Activated CD4-positive, alpha-beta memory T cell treated with anti-CD3 and anti-CD28 coated beads for 36 hours (primary cell): ENCODE measurements around the gene TGM1. TPM values are rescaled to one million over a fixed set of nuclear protein-coding genes. Genes with fewer than 3 reads are reported as not detected.

Source experiments
- CTCF ChIA-PET: fragments of 350-600 bp; sonication (Branson Sonifier 250); formaldehyde crosslinking; loops from one replicate; lab custom pipeline; 2021; ENCODE audit warnings: antibody characterized with exemption, inconsistent platforms; lab: Charles Lee
- POLR2A ChIA-PET: fragments of 350-600 bp; sonication (Branson Sonifier 250); formaldehyde crosslinking; loops from one replicate; lab custom pipeline; 2021; ENCODE audit warnings: antibody characterized with exemption; lab: Charles Lee
- DNase-seq: peaks from one replicate; pipeline ENCODE4 v3.0.0-alpha.2; 2020
- H3K27ac Mint-ChIP-seq: one replicate; pipeline ENCODE4 v1.8.0; 2021; ENCODE audit warnings: mixed read lengths
- H3K27me3 Mint-ChIP-seq: one replicate; pipeline ENCODE4 v1.8.0; 2021; ENCODE audit warnings: mixed read lengths
- H3K36me3 Mint-ChIP-seq: one replicate; pipeline ENCODE4 v1.8.0; 2021; ENCODE audit warnings: mixed read lengths
- H3K4me1 Mint-ChIP-seq: one replicate; pipeline ENCODE4 v1.8.0; 2021; ENCODE audit warnings: low read depth, mixed read lengths
- H3K4me3 Mint-ChIP-seq: one replicate; pipeline ENCODE4 v1.8.0; 2021; ENCODE audit warnings: mild to moderate bottlenecking, mixed read lengths
- H3K9me3 Mint-ChIP-seq: one replicate; pipeline ENCODE4 v1.8.0; 2021; ENCODE audit warnings: mixed read lengths
- intact Hi-C: fragments of 100-400 bp; cut with micrococcal nuclease; formaldehyde crosslinking; loops from one replicate; pipeline ENCODE4 v1.15.1; 2023
- total RNA-seq, 2 experiments: library from RNA; stranded (reverse); gene quantifications; one replicate each; pipeline ENCODE4 v1.2.3, GENCODE V29; 2021

TGM1 gene
- total RNA-seq, 2 experiments from 2014 or later = 3.7 to 4.5 TPM

DNA sequence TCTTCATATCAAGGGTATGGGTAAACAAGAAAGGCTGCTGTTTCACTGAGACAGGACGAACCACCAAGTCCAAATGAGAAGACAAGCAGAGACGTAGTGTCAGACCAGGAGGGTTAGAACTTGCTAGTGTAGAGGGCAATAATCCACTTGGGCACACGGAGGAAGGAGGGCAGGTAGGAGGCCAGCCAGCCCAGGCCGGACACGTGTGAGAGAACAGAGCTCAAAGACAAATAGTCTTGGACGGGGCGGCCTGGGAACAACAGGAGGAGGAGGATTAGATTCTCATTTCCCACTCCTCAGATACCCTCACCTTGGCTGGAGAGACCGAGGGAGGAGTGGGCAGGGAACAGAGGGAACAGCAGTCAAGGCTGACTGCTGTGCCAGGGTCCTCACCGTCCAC, 27.8 kb upstream of the TGM1 start:
- peaks cover 26% of the 10 kb centered on the region for H3K4me1 Mint-ChIP-seq
- ChIA-PET CTCF (interaction anchor here (1.0 to 5.2 kb wide), 10 partner anchors 8 to 182 kb away, joined by 3 to 57 read pairs (median 12); partner anchors contain the start of genes CIDEB, DHRS1, NOP9 and RABGGTA), POLR2A (interaction anchor here (1.1 to 1.5 kb wide), 5 partner anchors 10 to 139 kb away, joined by 3 to 7 read pairs (median 4); partner anchors contain the start of genes CBLN3, CHMP4A, KHNYN and MDP1)
- intact Hi-C loops = no loop called here
- peaks cover 2% of the 10 kb centered on the region for H3K27me3 Mint-ChIP-seq
- H3K4me3 Mint-ChIP-seq = no peak overlapping the region
- peaks cover 25% of the 10 kb centered on the region for H3K36me3 Mint-ChIP-seq
- no peak for DNase-seq
- no peak overlapping the region for H3K27ac Mint-ChIP-seq
- H3K9me3 Mint-ChIP-seq = no peaks in the 10 kb centered on the region

DNA sequence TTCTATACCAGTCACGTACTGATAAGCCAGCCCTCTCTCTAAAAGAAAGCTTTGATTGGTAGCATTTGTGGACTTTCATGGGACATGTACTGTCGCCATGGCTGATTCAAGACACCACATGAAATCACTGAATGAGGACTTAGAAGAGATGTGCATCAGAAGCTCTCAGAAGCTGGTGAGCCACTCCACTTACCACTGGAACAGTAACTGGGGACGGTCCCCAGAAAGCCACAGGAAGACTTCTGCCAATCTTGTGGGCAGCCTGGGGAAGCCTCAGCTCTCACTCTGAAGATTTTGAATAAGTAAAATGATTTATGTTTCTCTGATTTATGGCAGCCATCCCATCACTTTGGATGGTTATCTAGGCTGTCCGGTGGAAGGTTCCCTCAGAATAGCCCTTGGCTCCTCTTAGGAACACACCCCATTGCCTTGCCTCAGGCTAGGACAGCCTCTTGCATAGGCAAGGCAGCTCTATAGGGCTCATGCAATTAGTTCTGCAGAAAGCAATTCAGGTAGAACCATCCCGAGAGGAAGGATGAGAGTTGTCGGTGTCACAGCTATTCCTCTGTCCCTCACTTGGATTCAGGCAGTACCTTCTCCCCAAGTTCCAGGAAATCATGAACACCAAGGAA, 26.8 kb upstream of the TGM1 start:
- DNase-seq = peak; percentile 90
- POLR2A ChIA-PET = interaction anchor here (0.8 to 2.1 kb wide), 11 partner anchors 9 to 143 kb away, joined by 3 to 15 read pairs (median 3); partner anchors contain the start of genes CBLN3, CHMP4A, KHNYN and MDP1
- intact Hi-C loops = loop anchor here (1.0 to 2.0 kb wide), 4 partner anchors 8 to 47 kb away; partner anchors contain the start of gene TINF2
- H3K36me3 Mint-ChIP-seq = peaks cover 22% of the 10 kb centered on the region
- CTCF ChIA-PET = interaction anchor here (1.0 to 5.2 kb wide), 12 partner anchors 9 to 181 kb away, joined by 3 to 57 read pairs (median 10); partner anchors contain the start of genes CIDEB, DHRS1, NOP9 and RABGGTA
- no peak overlapping the region for H3K4me3 Mint-ChIP-seq
- H3K27ac Mint-ChIP-seq = peak overlapping the region; percentile 8
- no peaks in the 10 kb centered on the region for H3K9me3 Mint-ChIP-seq
- peaks cover 25% of the 10 kb centered on the region for H3K4me1 Mint-ChIP-seq
- H3K27me3 Mint-ChIP-seq = peaks cover 2% of the 10 kb centered on the region

DNA sequence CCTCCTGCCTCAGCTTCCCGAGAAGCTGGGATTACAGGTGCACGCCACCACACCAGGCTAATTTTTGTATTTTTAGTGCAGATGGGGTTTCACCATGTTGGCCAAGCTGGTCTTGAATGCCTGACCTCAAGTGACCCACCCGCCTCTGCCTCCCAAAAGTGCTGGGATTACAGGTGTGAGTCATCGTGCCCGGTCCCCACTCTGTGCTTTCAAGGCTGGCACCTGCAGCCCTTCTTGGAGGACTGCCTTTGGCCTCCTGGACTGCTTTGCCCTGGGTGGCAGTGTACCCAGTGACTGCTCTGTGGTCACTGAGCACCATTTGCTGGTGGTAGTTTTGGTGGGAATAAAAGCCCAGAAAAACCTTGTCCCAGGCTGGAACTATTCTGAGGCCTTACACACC, 24.0 kb upstream of the TGM1 start:
- ChIA-PET POLR2A (no interaction called here), CTCF (interaction anchor here (1.0 kb wide), 1 partner anchor 44 kb away, joined by 3 read pairs; no protein-coding TSS in a partner anchor)
- DNase-seq = no peak
- Mint-ChIP-seq H3K4me1 (peaks cover 25% of the 10 kb centered on the region), H3K27me3 (peaks cover 2% of the 10 kb centered on the region), H3K36me3 (peaks cover 19% of the 10 kb centered on the region), H3K4me3 (no peak overlapping the region), H3K9me3 (no peaks in the 10 kb centered on the region), H3K27ac (no peak overlapping the region)
- intact Hi-C loops = no loop called here

DNA sequence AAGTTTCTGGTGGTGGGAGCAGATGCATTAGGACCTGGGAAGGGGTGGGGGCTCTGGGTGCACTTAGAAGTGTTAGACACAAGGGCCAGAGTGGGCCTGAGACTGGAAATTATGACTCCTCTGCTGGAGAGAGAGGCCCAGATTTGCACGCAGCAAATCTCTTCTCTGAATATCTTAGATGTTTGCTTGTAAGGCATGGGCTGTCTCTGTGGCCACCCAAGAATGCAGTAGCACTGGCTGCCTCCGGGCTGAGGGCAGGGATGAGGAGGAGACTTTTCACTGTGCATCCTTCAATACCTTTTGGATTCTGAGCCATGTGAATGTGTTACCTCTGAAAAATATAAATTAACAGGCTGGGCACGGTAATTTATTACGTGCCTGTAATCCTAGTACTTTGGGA, 22.4 kb upstream of the TGM1 start:
- ChIA-PET CTCF (interaction anchor here (6.7 kb wide), 1 partner anchor 13 kb away, joined by 66 read pairs; the partner anchor contains the start of genes DHRS1 and NOP9), POLR2A (no interaction called here)
- DNase-seq = no peak
- no peak overlapping the region for H3K27ac Mint-ChIP-seq
- H3K9me3 Mint-ChIP-seq = no peaks in the 10 kb centered on the region
- peaks cover 5% of the 10 kb centered on the region for H3K36me3 Mint-ChIP-seq
- peaks cover 20% of the 10 kb centered on the region for H3K4me1 Mint-ChIP-seq
- intact Hi-C loops = no loop called here
- no peak overlapping the region for H3K4me3 Mint-ChIP-seq
- no peaks in the 10 kb centered on the region for H3K27me3 Mint-ChIP-seq

DNA sequence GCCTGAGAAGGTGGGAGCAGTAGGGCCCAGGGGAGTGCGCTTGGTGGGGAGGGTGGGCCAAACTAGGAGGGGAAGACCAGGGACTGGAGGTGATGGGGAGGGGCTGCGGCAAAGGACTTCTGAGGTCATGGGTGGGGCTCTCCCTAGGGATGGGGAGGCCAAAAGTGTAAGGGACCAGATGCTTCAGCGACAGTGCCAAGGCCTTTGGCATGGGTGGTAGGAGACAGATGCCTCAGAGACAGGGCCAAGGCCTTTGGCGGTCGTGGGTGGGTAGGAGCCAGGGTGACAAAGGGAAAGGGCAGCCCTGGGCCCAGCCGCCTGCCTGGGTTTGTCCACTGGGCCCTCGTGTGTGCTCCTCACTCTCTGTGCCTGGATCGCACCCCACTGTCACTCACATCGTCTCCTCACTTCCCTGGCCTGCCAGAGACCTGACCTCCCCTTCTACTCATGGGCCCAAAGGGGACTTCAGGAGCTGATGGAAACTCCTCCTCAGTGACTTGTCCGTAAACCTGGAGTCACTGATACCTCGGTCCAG, 21.6 kb upstream of the TGM1 start:
- peaks cover 20% of the 10 kb centered on the region for H3K4me1 Mint-ChIP-seq
- CTCF ChIA-PET = interaction anchor here (6.7 kb wide), 1 partner anchor 14 kb away, joined by 66 read pairs; the partner anchor contains the start of genes DHRS1 and NOP9
- intact Hi-C loops = no loop called here
- no peak overlapping the region for H3K27ac Mint-ChIP-seq
- H3K36me3 Mint-ChIP-seq = peaks cover 3% of the 10 kb centered on the region
- POLR2A ChIA-PET = no interaction called here
- no peak for DNase-seq
- no peaks in the 10 kb centered on the region for H3K9me3 Mint-ChIP-seq
- no peak overlapping the region for H3K4me3 Mint-ChIP-seq
- no peaks in the 10 kb centered on the region for H3K27me3 Mint-ChIP-seq

DNA sequence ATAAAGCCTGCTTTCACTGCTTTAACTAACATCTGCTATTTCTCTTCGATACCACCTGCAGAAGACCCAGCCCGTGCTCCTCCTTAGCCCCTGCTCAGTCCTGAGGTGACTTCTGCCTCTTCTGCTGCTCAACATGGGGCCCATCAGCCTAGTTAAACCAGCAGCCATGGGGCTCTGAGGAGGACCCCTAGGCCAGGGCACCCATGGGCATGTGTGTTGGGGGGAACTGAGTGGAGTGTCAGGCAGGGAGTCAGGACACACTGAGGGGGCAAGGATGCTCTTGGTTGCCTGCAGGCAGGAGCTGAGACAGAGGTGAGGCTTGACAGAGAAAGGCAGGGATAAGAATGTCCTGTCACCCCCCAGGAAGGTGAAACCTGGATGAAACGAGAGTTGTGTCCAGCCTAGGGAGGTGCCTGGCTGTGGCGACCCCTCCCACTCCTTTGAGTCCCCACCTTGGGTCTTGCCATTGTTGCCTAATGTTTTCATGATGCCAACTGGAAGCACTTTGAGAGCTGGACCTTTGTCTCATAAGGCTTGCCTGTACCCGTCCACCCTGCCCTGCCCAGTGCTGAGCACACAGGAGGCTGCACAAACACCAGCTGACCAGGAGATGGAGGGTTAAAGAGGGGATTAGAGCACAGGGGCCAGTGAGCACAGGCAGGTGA, 21.0 kb upstream of the TGM1 start:
- H3K36me3 Mint-ChIP-seq = peaks cover 3% of the 10 kb centered on the region
- intact Hi-C loops = no loop called here
- CTCF ChIA-PET = interaction anchor here (1.0 to 6.7 kb wide), 3 partner anchors 15 to 40 kb away, joined by 4 to 66 read pairs (median 4); partner anchors contain the start of genes CIDEB, DHRS1 and NOP9
- H3K4me3 Mint-ChIP-seq = no peak overlapping the region
- no peaks in the 10 kb centered on the region for H3K9me3 Mint-ChIP-seq
- peaks cover 20% of the 10 kb centered on the region for H3K4me1 Mint-ChIP-seq
- H3K27me3 Mint-ChIP-seq = no peaks in the 10 kb centered on the region
- DNase-seq = no peak
- POLR2A ChIA-PET = interaction anchor here (1.7 kb wide), 1 partner anchor 37 kb away, joined by 4 read pairs; no protein-coding TSS in a partner anchor
- H3K27ac Mint-ChIP-seq = no peak overlapping the region

DNA sequence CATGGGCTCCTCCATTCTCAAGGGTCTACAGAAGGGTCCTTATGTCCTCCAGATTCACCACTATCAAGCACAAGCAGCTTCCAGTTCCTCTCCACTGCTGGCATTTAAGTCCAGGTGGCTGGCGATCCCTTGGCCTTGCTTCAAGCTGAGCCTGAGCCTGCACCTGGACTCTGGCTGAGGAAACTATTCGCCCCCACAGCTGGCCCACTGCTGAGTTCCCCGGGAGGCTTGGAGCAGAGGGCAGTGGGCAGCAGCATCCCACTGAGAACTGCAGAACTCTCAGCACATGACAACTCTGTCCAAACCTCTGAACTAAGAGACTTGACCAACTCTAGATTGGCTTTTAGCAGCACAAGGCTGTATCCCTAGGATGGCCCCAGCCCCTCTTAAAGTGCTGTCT, 19.8 kb upstream of the TGM1 start:
- Mint-ChIP-seq H3K27ac (no peak overlapping the region), H3K9me3 (no peaks in the 10 kb centered on the region), H3K36me3 (peaks cover 3% of the 10 kb centered on the region), H3K4me1 (peaks cover 29% of the 10 kb centered on the region), H3K4me3 (no peak overlapping the region), H3K27me3 (no peaks in the 10 kb centered on the region)
- ChIA-PET POLR2A (interaction anchor here (0.6 to 1.7 kb wide), 2 partner anchors 16 to 36 kb away, joined by 3 to 4 read pairs; no protein-coding TSS in a partner anchor), CTCF (interaction anchor here (1.0 to 6.7 kb wide), 4 partner anchors 16 to 40 kb away, joined by 3 to 66 read pairs (median 4); partner anchors contain the start of genes CIDEB, DHRS1 and NOP9)
- intact Hi-C loops = no loop called here
- no peak for DNase-seq

DNA sequence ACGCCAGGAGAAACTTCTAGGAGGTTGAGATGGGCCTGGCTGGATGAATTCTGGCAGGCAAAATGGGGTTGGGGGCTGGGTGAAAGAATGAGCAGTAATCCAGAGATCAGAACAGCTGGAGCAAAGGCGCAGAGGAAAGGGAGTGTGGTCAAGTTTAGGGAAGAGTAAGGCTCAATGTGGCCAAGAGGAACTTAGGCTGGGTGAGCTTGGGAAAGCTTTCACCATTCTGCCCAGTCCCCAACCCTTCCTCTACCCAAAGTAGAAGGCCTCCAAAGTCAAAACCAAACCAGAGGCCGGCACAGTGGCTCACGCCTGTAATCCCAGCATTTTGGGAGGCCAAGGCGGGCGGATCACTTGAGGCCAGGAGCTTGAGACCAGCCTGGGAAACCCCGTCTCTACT, 18.7 kb upstream of the TGM1 start:
- H3K9me3 Mint-ChIP-seq = no peaks in the 10 kb centered on the region
- H3K27ac Mint-ChIP-seq = no peak overlapping the region
- intact Hi-C loops = no loop called here
- H3K4me3 Mint-ChIP-seq = no peak overlapping the region
- no peak for DNase-seq
- ChIA-PET CTCF (interaction anchor here (1.6 to 6.7 kb wide), 4 partner anchors 9 to 38 kb away, joined by 3 to 66 read pairs (median 24); partner anchors contain the start of genes CIDEB, DHRS1 and NOP9), POLR2A (interaction anchor here (1.1 kb wide), 1 partner anchor 9 kb away, joined by 5 read pairs; no protein-coding TSS in a partner anchor)
- H3K36me3 Mint-ChIP-seq = peaks cover 3% of the 10 kb centered on the region
- peaks cover 38% of the 10 kb centered on the region for H3K4me1 Mint-ChIP-seq
- H3K27me3 Mint-ChIP-seq = no peaks in the 10 kb centered on the region

DNA sequence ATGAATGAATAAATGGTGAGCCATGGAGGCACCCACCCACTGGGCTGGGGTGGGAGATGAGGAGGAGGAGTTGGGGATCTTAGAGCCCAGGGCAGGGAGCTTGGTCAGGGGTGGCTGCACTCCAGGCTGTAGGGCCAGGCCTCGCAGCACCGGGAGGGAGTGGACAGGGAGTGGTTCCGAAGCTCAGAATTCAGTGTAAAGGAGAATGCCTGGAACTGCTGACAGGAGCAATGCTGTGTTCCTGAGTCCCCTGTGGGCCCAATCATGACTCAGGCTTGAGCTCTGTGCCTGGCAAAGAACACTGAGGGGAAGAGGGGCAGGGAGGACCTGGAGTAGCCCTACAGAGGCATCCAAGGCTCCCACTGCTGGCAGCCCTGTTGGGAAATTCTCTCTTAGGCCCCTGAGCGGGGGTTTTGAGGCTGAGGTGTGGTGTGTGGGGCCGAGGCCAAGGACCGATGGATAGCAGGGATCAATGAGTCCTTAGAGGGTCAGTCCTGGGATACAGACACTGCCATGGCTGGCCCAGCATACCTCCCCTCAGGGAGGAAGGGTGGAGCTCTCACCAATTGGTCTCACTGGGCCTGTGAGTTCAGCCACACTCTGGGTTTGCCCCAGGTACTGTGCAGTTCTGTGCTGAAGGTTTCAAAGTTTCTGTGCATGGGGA, 18.0 kb upstream of the TGM1 start:
- no peak overlapping the region for H3K27ac Mint-ChIP-seq
- peaks cover 38% of the 10 kb centered on the region for H3K4me1 Mint-ChIP-seq
- ChIA-PET POLR2A (interaction anchor here (1.1 to 1.4 kb wide), 3 partner anchors 9 to 39 kb away, joined by 4 to 5 read pairs (median 5); partner anchors contain the start of gene TINF2), CTCF (interaction anchor here (0.9 to 6.7 kb wide), 9 partner anchors 9 to 53 kb away, joined by 3 to 66 read pairs (median 10); partner anchors contain the start of genes CIDEB, DHRS1, NOP9 and RABGGTA)
- no peaks in the 10 kb centered on the region for H3K9me3 Mint-ChIP-seq
- no peaks in the 10 kb centered on the region for H3K27me3 Mint-ChIP-seq
- no peak overlapping the region for H3K4me3 Mint-ChIP-seq
- intact Hi-C loops = no loop called here
- DNase-seq = no peak
- peaks cover 3% of the 10 kb centered on the region for H3K36me3 Mint-ChIP-seq

DNA sequence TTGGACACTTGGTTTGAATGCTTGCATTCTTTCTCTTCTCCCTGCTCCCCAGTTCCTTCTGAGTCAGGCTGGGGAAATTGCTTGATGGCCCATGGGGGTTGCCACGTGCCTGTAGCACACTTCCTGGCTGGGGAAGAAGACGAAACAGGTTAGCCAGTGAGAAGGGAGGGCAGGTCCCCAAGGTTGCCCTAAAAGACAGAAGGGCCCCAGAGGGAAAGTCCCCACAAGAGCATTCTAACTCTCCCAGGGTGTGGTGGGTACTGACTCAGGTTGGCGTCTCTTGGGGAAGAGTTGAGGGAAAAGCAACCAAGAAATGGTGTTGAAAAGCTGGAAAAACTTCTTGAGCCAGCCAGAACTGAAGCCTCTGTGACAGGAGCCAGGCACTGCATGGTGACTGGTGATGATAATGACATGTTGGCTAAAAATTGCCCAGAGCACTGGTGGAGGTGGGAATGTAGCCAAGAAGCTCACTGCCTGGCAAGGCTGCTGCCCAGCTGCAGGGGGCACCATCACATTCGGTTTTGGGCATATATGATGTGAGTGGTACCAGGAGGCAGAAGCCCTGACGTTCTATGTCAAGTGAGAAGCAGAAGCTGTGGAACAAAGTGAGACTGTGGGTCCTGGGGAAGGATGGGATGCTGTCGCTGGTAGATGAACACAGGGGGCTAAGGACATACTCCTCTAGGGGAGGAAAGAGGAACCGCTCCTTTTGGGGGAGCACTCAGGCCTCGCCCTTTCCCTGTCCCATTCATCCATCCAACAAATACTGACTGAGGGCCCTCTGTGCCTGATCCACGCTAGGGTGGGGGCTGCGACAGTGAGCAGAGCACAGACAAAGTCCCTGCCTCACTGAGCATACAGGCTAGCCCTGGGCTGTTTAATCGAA, 16.6 kb upstream of the TGM1 start:
- ChIA-PET POLR2A (interaction anchor here (0.8 to 1.4 kb wide), 5 partner anchors 9 to 55 kb away, joined by 3 to 4 read pairs (median 3); partner anchors contain the start of genes ADCY4 and TINF2), CTCF (interaction anchor here (0.7 to 6.7 kb wide), 13 partner anchors 8 to 152 kb away, joined by 3 to 66 read pairs (median 7); partner anchors contain the start of genes CIDEB, DHRS1, LTB4R2 and NOP9)
- peaks cover 3% of the 10 kb centered on the region for H3K36me3 Mint-ChIP-seq
- peak; percentile 77 for DNase-seq
- intact Hi-C loops = loop anchor here (1.0 to 10.0 kb wide), 3 partner anchors 10 to 225 kb away; partner anchors contain the start of gene CARMIL3
- H3K27me3 Mint-ChIP-seq = no peaks in the 10 kb centered on the region
- no peaks in the 10 kb centered on the region for H3K9me3 Mint-ChIP-seq
- peaks cover 46% of the 10 kb centered on the region for H3K4me1 Mint-ChIP-seq
- no peak overlapping the region for H3K4me3 Mint-ChIP-seq
- H3K27ac Mint-ChIP-seq = peak overlapping the region; percentile 70
